Measurements from ENCODE around the gene ACAN. TPM values are rescaled to one million over a fixed set of nuclear protein-coding genes. Genes with fewer than 3 reads are reported as not detected.
A peak's percentile ranks its signal among the peaks of the same experiment; 100 is the strongest.

The ACAN gene
- total RNA-seq, 1 donor from 2014 or later, result 176 TPM

DNA sequence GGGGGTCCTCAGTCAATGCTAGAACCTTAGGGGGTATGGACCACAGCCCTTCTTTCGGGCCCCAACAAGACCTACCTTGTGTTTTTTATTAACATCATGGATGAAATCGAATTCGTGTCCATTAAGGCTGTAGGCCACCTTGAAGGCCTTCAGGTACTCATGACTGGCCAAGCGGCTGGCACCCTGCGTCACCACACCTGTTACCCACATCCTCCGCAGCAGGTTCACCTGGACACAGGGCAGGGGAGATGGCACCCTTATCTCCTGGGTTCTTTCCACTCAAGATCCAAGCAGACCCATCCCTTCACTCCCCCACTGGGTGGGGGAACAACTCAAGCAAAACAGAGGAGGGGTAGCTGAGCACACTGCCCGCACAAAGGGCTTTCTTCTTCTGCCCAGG, 103.3 kb downstream of the ACAN start:
- Mint-ChIP-seq H3K9me3 (ENCODE audit: low read depth) (no peaks in the 10 kb centered on the region), H3K36me3 (ENCODE audit: low read depth) (peaks cover 27% of the 10 kb centered on the region), H3K27ac (ENCODE audit: unreplicated experiment) (no peak overlapping the region), H3K4me1 (ENCODE audit: low read depth) (peaks cover 38% of the 10 kb centered on the region), H3K4me3 (ENCODE audit: unreplicated experiment) (no peak overlapping the region), H3K27me3 (ENCODE audit: low read depth) (no peaks in the 10 kb centered on the region)
- TF ChIP-seq, protein P1, sequence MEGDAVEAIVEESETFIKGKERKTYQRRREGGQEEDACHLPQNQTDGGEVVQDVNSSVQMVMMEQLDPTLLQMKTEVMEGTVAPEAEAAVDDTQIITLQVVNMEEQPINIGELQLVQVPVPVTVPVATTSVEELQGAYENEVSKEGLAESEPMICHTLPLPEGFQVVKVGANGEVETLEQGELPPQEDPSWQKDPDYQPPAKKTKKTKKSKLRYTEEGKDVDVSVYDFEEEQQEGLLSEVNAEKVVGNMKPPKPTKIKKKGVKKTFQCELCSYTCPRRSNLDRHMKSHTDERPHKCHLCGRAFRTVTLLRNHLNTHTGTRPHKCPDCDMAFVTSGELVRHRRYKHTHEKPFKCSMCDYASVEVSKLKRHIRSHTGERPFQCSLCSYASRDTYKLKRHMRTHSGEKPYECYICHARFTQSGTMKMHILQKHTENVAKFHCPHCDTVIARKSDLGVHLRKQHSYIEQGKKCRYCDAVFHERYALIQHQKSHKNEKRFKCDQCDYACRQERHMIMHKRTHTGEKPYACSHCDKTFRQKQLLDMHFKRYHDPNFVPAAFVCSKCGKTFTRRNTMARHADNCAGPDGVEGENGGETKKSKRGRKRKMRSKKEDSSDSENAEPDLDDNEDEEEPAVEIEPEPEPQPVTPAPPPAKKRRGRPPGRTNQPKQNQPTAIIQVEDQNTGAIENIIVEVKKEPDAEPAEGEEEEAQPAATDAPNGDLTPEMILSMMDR (IDR thresholded peaks at IDR 0.05), result no peak
- no peak for DNase-seq (ENCODE audit: low spot score)

DNA sequence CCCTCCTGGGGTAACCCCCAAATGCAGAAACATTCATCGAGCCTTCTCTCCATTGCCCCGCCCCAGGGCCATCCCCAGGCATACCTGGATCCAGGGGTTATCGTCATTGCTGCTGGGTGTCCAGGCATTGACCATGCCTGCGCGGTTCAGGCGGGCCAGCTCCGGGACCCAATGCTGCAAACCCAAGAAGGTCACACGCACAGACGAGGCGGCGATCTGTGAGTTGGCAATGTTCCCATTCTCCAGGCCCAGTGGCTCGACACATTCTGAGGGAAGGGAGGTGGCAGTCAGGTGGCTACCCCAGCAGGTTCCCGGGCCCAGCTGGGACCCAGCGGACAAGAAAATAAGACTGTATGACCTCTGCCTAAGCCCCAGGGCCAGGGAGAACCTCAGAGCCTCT, 103.9 kb downstream of the ACAN start:
- H3K4me1 Mint-ChIP-seq (ENCODE audit: low read depth), result peaks cover 38% of the 10 kb centered on the region
- H3K36me3 Mint-ChIP-seq (ENCODE audit: low read depth), result peaks cover 22% of the 10 kb centered on the region
- no peaks in the 10 kb centered on the region for H3K9me3 Mint-ChIP-seq (ENCODE audit: low read depth)
- TF ChIP-seq, protein P1 (IDR thresholded peaks at IDR 0.05), result no peak
- no peak overlapping the region for H3K27ac Mint-ChIP-seq (ENCODE audit: unreplicated experiment)
- DNase-seq (ENCODE audit: low spot score), result no peak
- H3K4me3 Mint-ChIP-seq (ENCODE audit: unreplicated experiment), result no peak overlapping the region
- H3K27me3 Mint-ChIP-seq (ENCODE audit: low read depth), result no peaks in the 10 kb centered on the region

DNA sequence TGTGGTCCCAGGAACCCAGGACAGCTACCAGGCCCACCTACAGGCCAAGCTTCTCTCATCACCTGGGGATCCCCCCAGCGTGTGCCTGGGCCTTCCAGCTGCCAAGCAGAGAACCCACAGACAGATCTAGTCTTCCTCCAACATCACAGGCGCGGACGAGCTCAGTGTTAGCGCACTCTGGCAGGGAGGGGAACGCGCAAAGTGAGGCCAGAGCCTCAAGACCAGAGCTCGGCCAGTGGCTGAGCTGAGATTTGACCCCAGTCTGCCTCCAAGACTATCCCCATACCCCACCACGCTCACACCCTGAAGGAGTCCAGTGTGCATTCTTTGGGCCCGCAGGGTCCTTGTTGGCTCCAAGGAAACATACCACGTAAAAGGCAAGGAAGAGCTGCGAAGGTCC, 104.9 kb downstream of the ACAN start:
- H3K27me3 Mint-ChIP-seq (ENCODE audit: low read depth), result no peaks in the 10 kb centered on the region
- no peak for DNase-seq (ENCODE audit: low spot score)
- H3K36me3 Mint-ChIP-seq (ENCODE audit: low read depth), result peaks cover 17% of the 10 kb centered on the region
- H3K9me3 Mint-ChIP-seq (ENCODE audit: low read depth), result no peaks in the 10 kb centered on the region
- no peak overlapping the region for H3K4me3 Mint-ChIP-seq (ENCODE audit: unreplicated experiment)
- H3K27ac Mint-ChIP-seq (ENCODE audit: unreplicated experiment), result no peak overlapping the region
- peaks cover 42% of the 10 kb centered on the region for H3K4me1 Mint-ChIP-seq (ENCODE audit: low read depth)
- TF ChIP-seq, protein P1 (IDR thresholded peaks at IDR 0.05), result no peak

GRCh38 chr15:88908697-88909621, 105.7 kb downstream of the ACAN start:
- Mint-ChIP-seq H3K36me3 (ENCODE audit: low read depth) (peaks cover 17% of the 10 kb centered on the region), H3K27me3 (ENCODE audit: low read depth) (no peaks in the 10 kb centered on the region), H3K27ac (ENCODE audit: unreplicated experiment) (peak overlapping the region; percentile 27), H3K4me3 (ENCODE audit: unreplicated experiment) (no peak overlapping the region), H3K4me1 (ENCODE audit: low read depth) (peaks cover 48% of the 10 kb centered on the region), H3K9me3 (ENCODE audit: low read depth) (no peaks in the 10 kb centered on the region)
- no peak for DNase-seq (ENCODE audit: low spot score)
- TF ChIP-seq, protein P1 (IDR thresholded peaks at IDR 0.05), result no peak

- Mint-ChIP-seq H3K27ac (ENCODE audit: unreplicated experiment) (no peak overlapping the region), H3K36me3 (ENCODE audit: low read depth) (peaks cover 17% of the 10 kb centered on the region), H3K9me3 (ENCODE audit: low read depth) (no peaks in the 10 kb centered on the region)
Observed at GRCh38 chr15:88909956-88910831, 107.0 kb downstream of the ACAN start.

More at GRCh38 chr15:88909956-88910831, 107.0 kb downstream of the ACAN start:
- Mint-ChIP-seq H3K27me3 (ENCODE audit: low read depth) (no peaks in the 10 kb centered on the region), H3K4me1 (ENCODE audit: low read depth) (peaks cover 41% of the 10 kb centered on the region), H3K4me3 (ENCODE audit: unreplicated experiment) (no peak overlapping the region)
- TF ChIP-seq, protein P1 (IDR thresholded peaks at IDR 0.05), result no peak
- DNase-seq (ENCODE audit: low spot score), result no peak
